RCC 7860 (cell line): ENCODE results near the gene FOSL2.

Experiments used
- DNase-seq: peaks from one replicate; pipeline ENCODE4 v3.0.0-alpha.2; 2015; ENCODE audit warnings: low spot score
- FAIRE-seq: peaks from 2 replicates; lab custom pipeline; 2012; peaks lifted over from hg19 to GRCh38; lab: Jason Lieb, UNC

The FOSL2 gene

GRCh38 chr2:28407976-28408690 lies 15.5 kb downstream of the FOSL2 start:
- no peak for FAIRE-seq

GRCh38 chr2:28408764-28409599 lies 16.3 kb downstream of the FOSL2 start:
- DNase-seq: peak; percentile 100
- peak; percentile 99 for FAIRE-seq

More at GRCh38 chr2:28407976-28408690, 15.5 kb downstream of the FOSL2 start:
- DNase-seq: peak; percentile 53

- no peak for DNase-seq
- FAIRE-seq: no peak
Observed at GRCh38 chr2:28411166-28411755, 18.6 kb downstream of the FOSL2 start.

- FAIRE-seq (no peak), DNase-seq (no peak)
Observed at GRCh38 chr2:28411956-28412609, 19.4 kb downstream of the FOSL2 start.

- no peak for DNase-seq
- no peak for FAIRE-seq
Observed at GRCh38 chr2:28412625-28413151, 20.0 kb downstream of the FOSL2 start.

- DNase-seq: no peak
- FAIRE-seq: no peak
Observed at GRCh38 chr2:28413152-28413898, 20.7 kb downstream of the FOSL2 start.

GRCh38 chr2:28413899-28414295 lies 21.2 kb downstream of the FOSL2 start:
- FAIRE-seq: no peak
- DNase-seq: no peak

- no peak for DNase-seq
Observed at GRCh38 chr2:28414583-28414982, 21.9 kb downstream of the FOSL2 start.

GRCh38 chr2:28415010-28415409 lies 22.4 kb downstream of the FOSL2 start:
- FAIRE-seq (no peak), DNase-seq (no peak)

More at GRCh38 chr2:28414583-28414982, 21.9 kb downstream of the FOSL2 start:
- FAIRE-seq: no peak

GRCh38 chr2:28415715-28416114 lies 23.1 kb downstream of the FOSL2 start:
- FAIRE-seq: no peak

GRCh38 chr2:28419003-28419402 lies 26.3 kb downstream of the FOSL2 start:
- DNase-seq (no peak), FAIRE-seq (no peak)

More at GRCh38 chr2:28415715-28416114, 23.1 kb downstream of the FOSL2 start:
- DNase-seq: no peak

- no peak for DNase-seq
- no peak for FAIRE-seq
Observed at GRCh38 chr2:28419443-28420270, 27.0 kb downstream of the FOSL2 start.

- no peak for DNase-seq
- FAIRE-seq: no peak
Observed at GRCh38 chr2:28420722-28421121, 28.1 kb downstream of the FOSL2 start.

GRCh38 chr2:28422908-28423741 lies 30.5 kb downstream of the FOSL2 start:
- FAIRE-seq: no peak
- DNase-seq: no peak

GRCh38 chr2:28423856-28424605 lies 31.4 kb downstream of the FOSL2 start:
- FAIRE-seq (no peak), DNase-seq (no peak)

- no peak for FAIRE-seq
- DNase-seq: no peak
Observed at GRCh38 chr2:28424799-28425463, 32.3 kb downstream of the FOSL2 start.

GRCh38 chr2:28425464-28425835 lies 32.8 kb downstream of the FOSL2 start:
- FAIRE-seq (no peak), DNase-seq (no peak)
